OCI-M2 (cell line): ENCODE measurements around the gene XRCC4.
A peak's percentile ranks its signal among the peaks of the same experiment; 100 is the strongest.

ENCODE experiments used
- DNase-seq: peaks from one replicate; lab custom pipeline; 2025; ENCODE audit not compliant: unreplicated experiment; lab: John Stamatoyannopoulos, UW

Gene XRCC4

DNA sequence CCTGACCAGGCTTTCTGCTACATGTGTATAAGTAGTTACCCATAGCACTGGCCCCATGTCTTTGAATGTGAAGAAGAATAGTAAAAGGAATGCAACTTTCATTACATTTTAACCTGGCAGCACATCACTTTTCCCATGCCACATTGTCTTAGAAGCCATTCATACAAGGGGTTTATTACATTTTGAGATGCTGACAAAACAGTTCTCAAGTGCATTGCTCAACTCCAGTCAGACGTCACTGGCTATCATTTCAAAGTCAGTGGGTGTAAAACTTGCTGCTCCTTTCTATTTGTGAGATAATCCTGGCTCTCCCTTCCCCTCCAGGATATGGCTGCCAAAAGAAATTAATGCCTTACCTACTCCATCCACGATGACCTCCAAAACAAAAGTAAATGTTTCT, 297.2 kb downstream of the XRCC4 start:
- no peak for DNase-seq

GRCh38 chr5:83375049-83375745, 297.9 kb downstream of the XRCC4 start:
- DNase-seq, result no peak

- DNase-seq, result no peak
Measured at GRCh38 chr5:83376461-83376860, 299.1 kb downstream of the XRCC4 start.

DNA sequence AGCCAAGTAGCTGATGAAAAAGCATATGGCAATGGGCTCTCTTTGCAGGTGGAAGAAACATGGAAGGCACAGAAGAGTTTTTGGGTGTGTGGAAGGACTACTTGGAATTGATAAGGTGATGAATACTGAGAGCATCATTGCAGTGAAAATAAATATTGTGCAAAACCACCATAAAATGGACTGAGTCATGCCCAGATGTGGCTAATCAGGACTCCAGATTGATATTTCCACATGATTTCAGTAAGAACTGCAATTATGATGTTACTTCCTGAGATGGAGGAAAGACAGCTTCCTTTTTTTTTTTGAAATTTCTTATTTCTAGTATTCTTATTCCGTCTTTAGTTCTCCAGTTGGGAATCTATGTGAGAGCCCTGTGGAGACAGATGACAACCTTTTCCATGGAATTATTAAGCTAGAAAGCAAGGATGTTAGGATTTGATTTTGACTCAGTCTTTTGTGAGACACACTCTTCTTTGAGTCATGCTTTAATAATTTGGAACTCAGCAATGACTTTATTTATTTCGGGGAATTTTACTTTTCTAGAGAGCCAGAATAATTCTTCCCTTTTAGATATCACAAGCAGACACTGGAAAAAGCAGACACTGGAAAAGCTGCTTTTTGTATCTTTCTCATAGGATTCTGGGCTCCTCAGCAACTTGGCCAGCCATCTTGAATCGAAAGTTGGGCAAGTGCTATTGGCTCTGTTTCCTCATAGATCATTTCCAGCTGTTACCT, 300.0 kb downstream of the XRCC4 start:
- no peak for DNase-seq

DNA sequence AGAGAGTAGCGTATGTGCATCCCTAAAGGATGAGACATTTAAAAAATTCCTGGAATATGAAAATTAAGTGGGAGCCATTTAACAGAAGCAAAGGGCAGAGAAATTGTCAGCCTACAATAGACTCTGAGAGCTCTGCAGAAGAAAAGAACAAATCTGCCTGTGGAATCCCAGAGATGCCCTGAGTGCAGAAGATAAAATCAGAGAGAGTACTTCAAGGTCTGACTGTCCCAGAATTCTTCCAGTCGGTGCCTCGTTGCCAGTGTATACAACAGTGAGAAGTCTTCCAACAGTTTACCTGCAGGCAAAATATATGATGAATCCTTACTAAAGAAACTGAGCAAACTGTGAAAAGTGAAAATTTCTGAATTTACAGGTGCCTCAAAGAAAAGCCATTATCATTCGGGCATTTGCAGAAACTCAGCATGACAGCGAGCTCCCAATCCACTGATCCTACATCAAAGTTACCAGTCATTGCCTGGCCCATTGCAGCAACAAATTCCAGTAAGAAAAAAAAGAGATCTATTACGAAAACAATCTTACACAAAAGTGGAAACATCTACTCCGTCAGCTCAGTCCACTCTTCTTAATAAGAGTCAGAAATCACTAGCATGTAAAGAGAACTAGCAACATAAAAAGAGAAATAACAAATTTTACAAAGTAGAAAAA, 301.4 kb downstream of the XRCC4 start:
- no peak for DNase-seq

- DNase-seq, result no peak
Measured at GRCh38 chr5:83385812-83386211, 308.5 kb downstream of the XRCC4 start.

DNA sequence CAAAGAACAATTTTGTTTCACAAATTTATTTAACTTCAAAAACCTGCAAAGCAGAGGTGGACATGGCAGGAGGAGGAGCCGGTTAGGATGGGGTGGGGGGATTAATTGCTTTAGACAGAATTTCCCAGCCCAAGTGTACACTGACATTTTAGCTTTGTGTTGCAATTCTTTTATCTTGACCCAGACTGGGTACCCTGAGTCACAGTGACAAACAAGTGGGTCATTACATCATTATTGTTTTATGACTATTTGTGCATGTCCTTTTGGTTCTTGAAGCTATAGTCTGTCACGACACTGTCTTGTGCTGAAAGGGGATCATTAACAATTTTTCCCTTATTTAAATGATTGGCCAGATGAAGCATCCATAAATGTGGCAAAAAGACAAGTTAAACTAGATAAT, 309.7 kb downstream of the XRCC4 start:
- no peak for DNase-seq

GRCh38 chr5:83388608-83389007, 311.3 kb downstream of the XRCC4 start:
- DNase-seq, result no peak

- DNase-seq, result no peak
Measured at GRCh38 chr5:83392766-83393503, 315.6 kb downstream of the XRCC4 start.

DNA sequence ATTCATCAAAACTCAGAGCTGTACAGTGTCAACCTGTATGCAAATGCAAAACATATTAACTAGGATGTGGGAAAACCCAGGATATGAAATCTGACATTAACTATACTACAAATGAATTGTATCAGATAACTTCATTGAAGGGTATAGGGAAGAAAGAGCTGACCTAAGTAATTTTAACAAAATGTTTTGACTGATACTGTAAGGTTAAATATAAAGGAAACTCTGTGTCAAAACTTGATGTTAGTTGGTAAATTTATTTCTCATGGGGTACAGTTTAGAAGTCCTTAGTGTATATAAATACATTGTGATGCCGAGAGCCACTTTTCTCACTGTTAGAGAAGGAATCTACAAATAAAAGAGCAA, 316.1 kb downstream of the XRCC4 start:
- no peak for DNase-seq

DNA sequence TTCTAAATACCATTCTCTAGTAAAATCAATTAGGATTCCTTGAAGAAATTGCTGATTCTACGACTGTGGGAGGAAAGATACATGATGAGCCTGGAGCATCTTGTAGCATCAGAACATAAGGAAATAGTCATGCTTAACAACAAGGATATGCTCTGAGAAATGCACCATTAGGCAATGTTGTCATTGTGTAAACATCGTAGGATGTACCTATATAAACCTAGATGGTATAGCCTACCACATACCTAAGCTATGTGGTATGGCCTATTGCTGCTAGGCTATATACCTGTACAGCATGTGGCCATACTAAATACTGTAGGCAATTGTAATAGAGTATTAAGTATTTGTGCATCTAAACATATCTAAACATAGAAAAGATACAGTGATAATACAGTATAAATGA, 316.8 kb downstream of the XRCC4 start:
- no peak for DNase-seq

DNA sequence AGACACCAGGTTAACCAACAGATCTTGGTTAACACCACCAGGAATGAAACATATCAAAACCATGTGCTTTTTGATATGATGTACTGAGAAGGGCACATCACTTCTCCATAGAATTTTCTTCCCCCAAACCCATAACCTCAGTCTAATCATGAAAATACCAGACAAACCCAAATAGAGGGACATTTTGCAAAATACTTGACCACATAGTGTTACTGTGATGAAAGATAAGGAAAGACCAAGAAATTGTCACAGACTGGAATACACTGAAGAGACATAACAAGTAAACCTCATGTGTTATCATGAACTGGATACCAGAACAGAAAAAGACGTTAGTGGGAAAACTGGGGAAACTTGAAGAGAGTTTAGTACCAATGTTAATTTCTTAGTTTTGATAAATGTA, 319.3 kb downstream of the XRCC4 start:
- peak; percentile 43 for DNase-seq

- no peak for DNase-seq
Measured at GRCh38 chr5:83397658-83398057, 320.3 kb downstream of the XRCC4 start.

GRCh38 chr5:83400241-83400640, 322.9 kb downstream of the XRCC4 start:
- no peak for DNase-seq

DNA sequence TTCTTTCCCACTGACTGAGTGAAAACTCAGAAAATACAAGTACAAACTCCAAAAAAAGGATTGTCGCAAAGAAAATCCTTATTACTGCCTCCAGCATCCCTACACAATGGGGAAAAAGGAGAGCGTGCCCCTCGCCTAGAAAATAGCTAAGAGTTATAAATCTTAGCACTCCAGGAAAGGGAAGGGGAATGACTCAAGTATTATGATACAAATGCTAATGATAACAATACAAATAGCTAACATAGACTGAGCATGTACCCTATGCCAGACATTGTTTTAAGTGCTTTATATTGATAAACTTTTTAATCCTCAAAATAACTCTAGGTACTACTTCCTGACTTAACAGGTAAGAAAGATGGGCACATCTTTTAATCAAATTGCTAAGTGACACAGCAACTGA, 323.4 kb downstream of the XRCC4 start:
- DNase-seq, result no peak

DNA sequence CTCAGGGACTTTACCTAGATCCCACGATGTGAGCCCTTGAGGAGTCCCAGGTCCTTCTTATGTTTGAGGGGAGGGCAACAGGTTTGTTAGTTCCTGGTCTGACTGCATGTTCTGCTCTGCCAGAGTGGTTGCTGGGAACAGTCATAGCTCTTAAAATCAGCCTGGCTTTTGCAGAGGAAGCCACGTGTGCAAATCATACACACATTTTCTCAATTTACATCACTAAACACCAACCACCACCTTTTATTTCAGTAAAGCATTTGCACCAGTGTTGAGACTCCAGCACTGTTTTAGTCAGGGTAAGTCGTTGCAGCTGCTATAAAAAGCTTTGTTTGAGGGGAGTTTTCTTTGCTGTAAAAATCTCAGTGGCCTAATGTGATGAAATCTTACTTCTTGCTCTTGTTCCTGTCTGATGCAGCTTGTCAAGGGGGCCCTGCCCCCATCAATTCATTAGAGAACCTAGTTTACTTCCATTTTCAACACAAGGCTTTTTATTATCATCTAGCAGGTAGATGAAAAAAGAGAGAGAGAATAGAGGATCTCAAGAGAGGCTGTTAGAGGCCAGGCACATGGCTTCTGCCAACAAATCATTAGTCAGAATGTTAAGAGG, 323.9 kb downstream of the XRCC4 start:
- no peak for DNase-seq

DNA sequence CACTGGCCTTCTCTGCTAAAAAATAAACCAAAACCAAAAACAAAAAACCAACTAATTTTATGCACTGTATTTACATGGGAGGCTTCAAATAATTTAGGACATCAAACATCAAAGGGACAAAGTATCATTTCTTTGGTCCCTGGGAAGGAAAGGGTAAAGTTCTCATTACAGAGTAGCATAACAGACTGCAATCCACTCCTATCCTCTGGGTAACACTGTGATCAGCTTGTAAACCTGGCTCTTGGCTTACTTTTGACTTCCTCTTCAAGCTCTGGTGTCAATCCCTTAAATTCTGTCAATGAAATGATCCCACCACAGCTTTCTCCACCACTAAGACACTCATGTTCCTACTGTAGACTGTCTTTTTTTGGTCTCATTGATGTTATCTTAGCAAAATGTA, 324.4 kb downstream of the XRCC4 start:
- DNase-seq, result no peak
